Middle frontal gyrus (tissue), 1 donor: ENCODE data around the gene TULP4.
A peak's percentile ranks its signal among the peaks of the same experiment; 100 is the strongest.

ENCODE experiments used
- DNase-seq: peaks from one replicate; pipeline ENCODE4 v3.0.0-alpha.2; 2015; ENCODE audit warnings: low spot score; ENCODE audit errors: extremely low spot score

The TULP4 gene, protein sequence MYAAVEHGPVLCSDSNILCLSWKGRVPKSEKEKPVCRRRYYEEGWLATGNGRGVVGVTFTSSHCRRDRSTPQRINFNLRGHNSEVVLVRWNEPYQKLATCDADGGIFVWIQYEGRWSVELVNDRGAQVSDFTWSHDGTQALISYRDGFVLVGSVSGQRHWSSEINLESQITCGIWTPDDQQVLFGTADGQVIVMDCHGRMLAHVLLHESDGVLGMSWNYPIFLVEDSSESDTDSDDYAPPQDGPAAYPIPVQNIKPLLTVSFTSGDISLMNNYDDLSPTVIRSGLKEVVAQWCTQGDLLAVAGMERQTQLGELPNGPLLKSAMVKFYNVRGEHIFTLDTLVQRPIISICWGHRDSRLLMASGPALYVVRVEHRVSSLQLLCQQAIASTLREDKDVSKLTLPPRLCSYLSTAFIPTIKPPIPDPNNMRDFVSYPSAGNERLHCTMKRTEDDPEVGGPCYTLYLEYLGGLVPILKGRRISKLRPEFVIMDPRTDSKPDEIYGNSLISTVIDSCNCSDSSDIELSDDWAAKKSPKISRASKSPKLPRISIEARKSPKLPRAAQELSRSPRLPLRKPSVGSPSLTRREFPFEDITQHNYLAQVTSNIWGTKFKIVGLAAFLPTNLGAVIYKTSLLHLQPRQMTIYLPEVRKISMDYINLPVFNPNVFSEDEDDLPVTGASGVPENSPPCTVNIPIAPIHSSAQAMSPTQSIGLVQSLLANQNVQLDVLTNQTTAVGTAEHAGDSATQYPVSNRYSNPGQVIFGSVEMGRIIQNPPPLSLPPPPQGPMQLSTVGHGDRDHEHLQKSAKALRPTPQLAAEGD (N-terminal part only)

DNA sequence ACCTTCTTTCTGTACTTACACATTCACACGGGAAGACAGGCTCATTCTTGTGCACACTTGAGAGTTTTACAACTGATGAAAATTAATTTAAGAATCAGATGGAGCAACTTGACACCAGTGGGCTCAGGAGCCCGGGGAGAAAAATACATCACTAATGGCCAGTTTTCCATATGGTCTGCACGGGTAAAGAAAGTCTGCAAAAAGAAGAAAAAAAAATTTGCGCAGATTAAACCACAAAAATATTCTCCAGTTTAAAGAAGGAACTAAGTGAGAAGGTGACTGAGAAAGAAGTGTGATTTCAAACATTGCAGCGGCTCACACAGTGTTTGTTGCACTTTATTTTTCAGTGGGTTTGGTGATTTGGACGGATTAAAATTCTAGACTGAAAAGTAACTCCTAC, at the start of gene TULP4:
TSS of gene TULP4 (plus strand) at position 301 of the 400 bp plus-strand sequence. CDS start 1,552 bp downstream, outside the sequence.
- no peak for DNase-seq

DNA sequence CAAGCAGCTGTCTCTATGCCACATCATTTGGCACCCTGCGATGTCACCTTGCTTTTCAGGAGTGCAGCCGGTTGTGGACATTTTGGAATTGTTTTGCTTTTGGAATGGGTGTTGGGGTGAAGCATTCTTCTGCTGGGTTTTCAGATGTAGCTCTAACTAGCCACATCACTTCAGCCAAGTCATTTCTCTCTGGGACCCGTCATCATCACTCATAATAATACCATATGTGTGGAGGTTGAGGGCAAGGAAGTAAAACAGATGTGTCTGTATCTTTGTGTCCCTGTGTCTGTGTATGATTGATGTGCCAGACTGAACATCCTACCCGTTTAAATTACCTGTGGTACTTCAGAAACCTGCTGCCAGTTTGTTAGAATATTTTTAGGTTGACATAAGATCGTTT, 49.5 kb upstream of the TULP4 start:
- DNase-seq, result no peak

DNA sequence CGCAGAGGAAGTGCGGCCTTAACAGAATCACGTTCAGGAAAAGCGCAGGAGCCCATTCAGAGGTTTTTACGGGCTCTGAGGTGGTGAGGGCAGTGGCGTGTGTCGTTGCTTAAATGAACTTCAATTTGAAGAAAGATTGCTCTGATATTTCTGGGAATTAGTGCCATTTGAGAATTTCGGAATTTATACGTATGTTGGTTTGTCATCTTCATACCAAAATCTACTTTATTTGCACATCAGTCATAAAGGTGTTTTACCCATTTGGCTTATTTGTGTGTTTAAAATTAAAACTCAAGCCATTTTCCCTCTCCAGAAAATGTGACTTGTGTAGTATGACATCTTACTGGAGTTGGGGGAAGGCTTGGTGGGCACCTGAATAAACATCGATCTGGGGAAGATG, 48.1 kb upstream of the TULP4 start:
- no peak for DNase-seq

DNA sequence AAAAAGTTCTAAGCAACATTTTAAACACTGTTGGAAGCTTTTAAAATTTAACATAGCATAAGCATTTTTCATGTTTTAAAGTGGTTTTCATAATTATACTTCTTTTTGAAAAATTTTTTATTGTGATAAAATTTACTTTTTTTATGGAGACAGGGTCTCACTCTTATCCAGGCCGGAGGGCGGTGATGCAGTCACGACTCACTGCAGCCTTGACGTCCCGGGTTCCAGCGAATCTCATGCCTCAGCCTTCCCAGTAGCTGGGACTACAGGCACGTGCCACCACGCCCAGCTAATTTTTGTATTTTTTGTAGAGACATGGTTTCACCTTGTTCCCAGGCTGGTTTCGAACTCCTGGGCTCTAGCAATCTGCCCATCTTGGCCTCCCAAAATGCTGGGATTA, 46.1 kb upstream of the TULP4 start:
- no peak for DNase-seq

DNA sequence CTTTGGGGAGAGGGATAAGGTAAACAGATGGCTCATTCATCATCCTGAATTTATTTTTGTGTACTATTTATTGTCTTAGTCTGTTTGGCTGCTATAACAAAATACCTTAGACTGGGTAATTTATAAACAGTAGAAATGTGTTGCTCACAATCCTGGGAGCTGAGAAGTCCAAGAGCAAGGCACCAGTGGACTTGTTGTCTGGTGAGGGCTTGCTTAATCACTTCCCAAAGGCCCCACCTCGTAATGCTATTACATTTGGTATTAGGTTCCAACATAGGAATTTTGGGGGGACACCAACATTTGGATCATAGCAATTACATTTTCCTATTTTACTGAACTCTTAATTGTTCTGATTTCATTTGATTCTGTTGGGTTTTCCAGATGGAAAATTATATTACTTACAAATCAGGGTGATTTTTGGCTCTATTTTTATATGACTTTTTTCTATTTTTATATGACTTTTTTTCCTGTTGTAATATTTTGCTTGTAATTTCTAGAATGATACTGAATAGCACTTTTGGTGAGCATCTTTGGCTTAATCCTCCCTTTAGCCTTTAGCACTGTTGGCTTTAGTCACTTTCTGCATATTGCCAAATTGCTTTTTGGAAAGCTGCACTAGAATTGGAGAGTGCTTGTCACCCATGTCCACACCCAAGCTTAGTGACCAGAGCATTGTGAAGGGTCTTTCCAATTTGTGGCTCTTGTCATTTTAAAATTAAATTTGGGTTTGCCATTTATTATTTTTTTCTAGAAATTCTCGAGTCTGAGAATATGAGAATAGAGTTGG, 43.7 kb upstream of the TULP4 start:
- DNase-seq, result no peak

DNA sequence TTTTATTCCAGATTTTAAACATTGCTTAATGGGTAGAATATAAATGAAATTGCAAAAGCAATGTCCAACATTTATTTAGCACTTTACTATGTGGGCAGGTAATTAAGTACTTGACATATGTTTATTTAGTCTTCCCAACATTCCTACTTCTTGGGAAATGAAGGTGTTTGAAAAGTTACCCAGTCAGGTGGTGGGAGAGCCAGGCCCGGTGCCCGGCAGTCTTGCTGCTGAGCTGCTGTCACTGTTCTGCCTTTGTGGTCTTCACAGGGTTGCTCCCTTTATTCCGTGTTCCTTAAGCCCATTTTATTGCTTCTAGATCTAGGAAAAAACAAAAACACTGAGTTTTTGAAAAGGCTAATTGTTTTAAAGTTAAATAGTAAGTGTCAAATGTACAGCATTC, 42.6 kb upstream of the TULP4 start:
- DNase-seq, result no peak

DNA sequence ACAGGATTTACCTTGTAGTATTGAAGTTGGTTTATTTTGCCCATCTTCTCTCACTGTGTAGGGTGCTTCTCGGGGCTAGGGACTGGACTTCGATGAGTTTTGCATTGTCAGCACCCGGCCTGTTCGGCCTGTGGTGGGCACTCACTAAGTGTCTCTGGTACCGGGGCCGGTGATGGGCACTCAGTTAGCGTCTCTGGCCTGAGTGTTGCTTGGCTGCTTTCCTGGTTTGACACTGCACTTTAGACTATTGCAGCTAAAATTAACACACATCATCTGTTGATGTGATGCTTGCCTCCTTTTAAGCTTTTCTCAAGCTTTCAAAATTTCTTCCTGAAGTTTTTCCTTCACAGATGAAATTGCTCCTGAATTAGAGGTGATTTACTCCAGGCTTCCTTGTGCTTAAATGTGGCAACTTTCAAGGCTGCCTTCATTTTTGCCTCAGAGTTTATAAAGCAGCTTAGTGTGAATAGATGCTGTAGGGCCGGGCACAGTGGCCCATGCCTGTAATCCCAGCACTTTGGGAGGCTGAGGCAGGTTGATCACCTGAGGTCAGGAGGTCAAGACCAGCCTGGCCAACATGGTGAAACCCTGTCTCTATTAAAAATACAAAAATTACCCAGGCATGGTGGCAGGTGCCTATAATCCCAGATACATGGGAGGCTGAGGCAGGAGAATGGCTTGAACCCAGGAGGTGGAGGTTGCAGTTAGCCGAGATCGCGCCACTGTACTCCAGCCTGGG, 41.7 kb upstream of the TULP4 start:
- DNase-seq, result no peak

DNA sequence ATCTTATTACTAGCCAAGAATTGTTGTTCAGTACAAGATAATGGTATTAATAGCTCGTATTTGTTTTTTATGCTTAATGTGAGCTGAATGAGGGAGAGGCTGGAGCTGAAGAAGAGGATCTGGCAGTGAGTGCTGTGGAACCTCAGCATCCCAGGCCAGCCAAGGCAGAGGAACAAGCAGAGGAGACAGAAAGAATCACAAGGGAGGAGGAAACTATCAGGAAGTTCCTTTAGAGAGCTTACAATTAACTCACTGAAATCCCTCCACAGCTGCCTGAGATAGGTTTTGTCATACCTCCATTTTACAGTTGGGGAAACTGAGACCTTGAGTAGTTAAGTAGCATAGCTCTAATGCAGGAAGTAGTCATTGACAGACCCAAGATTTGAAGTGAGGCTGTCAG, 39.9 kb upstream of the TULP4 start:
- DNase-seq, result no peak

DNA sequence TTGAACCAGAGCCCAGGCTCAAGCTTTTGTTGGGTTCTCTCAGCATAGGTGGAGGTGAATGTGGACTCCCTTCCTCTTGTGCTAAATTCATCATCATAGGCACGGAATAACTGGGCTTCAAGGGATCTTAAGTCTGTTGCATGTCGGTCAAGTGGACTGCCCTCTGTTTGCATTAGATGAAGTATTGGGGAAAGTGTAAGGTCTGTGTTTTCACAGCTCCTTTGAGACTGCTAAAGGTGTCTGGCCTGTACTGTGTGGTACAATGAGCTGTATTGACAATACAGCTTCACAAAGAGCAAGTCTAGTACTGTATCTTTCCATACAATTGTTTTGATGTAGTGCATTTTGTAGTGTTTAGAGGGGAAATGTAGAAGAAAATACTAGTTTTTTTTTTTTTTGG, 34.3 kb upstream of the TULP4 start:
- DNase-seq, result no peak

DNA sequence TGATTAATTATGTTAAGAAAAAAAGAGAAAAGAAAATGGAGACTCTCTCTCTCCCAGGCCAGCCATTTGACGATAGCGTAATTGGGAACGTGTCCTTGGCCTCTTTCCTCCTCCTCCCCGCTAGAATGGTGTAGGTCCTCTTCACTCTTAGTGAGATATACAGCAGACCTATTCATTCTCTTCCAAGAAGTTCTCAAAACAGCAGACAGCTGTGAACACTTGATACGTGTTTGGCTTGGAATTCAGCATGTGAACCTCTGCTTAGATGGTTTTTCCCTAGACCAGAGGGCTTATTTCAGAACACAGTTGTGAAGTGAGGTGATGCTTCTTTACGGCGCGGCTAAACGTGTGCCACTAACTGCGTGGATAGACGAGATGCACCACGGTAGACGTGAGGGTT, 32.6 kb upstream of the TULP4 start:
- DNase-seq, result no peak

DNA sequence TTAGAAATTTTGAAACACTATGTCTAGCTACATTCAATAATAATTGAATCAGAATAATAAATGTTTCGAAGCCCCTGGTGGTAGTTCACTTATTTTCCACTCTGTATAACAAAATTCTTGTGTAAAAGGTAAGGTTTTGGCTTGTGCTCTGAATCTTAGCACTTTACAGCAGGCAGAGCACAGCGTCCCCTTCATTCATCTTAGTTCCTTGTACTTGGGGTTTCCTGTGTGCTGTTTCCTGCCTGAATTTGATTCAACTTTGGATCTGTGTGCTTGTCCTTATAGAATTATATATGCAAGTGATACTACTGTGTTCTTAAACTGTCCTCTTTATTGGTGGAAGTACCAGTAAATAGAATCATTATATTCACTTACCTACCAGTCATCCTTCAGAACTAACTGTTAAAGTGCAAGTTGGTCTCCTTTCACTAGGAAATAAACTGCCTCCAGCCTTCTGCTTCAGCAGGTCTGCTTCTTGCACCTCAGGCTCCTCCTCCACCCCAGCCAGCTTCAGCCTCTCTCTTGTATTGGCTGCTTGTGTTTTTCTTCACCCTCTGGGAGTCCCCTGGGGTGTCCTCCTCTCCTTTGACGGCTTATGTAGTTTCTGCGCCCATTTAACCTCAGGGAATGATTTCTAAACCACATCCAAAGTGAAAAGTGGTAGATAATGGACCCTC, 28.8 kb upstream of the TULP4 start:
- no peak for DNase-seq

DNA sequence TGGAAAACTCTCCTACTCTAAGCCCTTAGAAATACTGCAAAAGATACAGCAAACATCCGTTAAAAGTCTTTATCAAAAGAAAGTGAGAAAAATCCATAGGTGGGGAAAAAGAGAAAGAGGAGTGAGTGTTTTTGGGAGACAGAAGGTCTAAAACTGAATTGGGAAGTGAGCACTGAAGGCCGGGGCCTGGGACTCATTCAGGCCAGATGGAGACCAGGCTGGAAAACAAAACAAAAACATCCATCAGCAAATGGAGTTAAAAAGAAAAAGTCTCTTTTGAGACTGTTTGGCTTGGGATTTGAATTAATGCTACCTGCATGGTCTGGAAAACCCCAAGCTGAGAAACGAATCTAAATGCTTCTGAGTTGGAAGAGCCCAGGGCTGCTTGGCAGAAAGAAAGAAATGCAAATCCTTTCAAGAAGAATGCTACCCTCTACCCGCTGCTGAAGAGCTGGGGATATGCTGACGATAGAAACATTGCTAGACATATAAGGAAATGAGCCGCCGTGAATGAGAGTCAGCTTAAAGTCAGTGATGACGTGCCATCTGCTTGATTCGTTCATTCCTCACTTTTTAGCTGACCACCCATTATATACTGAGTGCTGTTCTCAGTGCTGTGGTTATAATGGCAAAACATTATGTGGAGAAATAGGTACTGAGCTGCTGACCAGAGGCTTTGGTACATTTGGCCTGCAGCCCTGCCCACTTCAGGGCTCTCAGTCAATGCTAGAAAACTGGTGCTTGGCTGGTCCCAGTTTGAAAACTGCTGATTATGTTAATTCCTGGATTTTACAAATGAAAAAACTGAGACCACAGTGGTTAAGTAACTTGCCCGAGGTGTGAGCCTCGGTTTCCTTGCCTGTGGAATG, 28.0 kb upstream of the TULP4 start:
- DNase-seq, result peak; percentile 4

DNA sequence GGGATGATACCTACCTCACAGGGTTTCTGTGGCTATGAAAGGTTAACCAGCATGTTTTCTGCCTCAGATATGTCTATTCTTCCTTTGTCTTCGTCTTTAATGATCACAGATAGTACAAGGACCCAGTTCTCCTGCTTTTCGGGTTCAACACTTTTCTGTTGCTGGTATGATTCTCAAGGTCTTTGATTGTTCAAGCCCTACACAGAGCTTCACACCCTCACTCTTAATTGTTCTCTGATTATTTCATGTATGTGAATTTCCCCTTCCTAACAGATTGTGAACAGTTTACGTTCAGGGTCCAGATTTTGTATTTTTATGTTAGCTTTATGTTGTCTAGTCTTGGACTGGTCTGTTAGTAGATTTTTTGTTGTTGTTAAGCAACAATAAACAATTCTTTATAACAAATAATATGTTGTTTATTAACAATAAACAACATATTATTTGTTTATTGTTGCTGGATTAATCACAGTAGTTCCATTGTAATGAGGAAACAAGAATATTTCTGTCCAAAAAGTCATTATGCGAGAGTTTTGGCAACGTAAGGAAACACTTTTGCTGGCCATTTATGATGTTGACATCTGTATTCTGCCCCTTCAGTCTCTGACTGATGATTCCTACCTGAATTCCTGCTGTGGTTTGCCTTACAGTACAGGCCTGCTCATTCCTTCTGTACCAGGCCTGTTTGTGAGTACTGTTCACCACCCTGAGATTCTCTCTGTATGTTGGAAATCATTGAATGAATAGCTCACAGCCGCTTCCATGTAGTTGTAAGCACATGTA, 27.2 kb upstream of the TULP4 start:
- DNase-seq, result peak; percentile 11

DNA sequence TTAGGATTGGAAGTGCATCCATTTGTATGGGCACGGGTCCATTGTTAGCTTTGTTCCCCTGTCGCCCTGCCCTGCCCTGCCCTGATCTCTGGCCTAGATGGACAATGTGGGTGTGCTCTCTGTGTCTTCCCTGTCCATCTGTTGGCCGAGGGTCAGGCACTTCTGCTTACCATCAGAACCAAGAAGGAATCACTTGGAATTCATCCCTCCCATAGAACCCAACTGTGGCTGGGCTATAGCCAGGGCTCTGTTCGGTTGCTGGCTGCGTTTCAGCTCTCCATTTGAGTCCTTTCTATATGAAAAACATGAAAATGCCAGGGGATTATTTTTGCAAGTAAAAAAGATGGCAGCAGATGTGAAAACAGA, 26.6 kb upstream of the TULP4 start:
- DNase-seq, result peak; percentile 24

DNA sequence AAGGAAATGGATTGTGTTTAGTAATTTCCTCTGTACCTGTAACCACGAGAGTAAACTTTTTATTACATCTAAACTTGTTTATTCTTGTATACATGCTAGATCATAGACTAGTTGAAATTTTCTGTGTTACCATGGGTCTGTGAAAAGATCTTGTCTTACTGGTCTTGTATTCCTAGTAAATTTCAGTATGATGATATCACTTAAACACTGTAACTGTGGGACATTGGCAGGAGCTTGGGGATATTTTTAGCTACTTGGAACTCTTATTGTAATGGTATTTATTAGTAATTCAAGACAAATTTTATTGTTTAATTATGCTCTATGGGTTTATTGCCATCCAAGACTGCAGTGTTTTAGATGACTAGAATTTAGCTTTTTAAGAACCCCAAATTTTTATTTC, 25.9 kb upstream of the TULP4 start:
- DNase-seq, result no peak

DNA sequence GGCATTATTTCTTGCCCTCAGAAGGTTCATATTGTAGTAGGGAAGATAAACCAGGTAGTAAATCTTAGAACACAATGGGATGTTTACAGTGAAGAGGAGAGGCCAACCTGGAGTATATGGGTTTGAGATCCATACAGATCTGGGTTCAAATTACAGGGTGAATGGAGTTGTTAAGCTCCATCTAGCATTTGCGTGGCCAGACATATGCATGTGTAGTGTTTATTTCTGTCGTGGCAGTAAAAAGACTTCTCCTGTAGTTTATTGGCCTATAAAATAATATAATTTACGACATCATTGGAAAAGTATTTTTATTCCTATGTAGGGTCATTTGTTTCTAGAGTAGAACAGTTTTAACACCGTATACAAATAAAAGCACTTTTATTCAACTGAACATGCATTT, 25.2 kb upstream of the TULP4 start:
- DNase-seq, result no peak

DNA sequence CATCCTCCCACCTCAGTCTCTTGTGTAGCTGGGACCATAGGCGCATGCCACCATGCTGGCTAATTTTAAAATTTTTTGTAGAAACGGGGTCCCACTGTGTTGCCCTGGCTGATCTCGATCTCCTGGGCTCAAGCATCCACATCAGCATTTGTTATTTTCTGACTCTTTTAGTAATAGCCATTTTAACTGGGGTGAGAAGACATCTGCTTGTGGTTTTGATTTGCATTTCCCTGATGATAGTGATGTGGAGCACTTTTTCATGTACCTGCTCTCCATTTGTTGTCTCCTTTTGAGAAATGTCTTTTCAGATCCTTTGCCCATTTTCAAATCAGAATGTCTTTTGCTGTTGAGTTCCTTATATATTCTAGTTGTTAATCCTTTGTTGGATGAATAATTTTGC, 22.2 kb upstream of the TULP4 start:
- no peak for DNase-seq

DNA sequence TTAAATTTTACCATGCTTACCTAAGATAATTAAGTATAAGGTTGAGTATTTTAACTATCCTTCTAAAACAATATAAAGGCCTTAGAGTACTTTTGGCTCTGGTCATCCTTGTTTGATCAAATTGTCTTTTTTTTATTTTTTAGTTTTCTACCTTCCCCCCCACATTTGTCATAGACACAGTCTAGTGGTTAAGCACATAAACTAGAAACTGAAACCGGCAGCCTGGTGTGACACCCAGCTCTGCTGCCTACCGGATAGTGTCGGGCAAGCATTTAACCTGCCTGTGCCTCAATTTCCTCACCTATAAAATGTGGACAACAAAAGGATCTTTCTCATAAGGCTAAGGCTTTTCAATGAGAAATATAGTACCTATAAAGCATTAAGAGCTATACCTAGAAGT, 21.6 kb upstream of the TULP4 start:
- no peak for DNase-seq

DNA sequence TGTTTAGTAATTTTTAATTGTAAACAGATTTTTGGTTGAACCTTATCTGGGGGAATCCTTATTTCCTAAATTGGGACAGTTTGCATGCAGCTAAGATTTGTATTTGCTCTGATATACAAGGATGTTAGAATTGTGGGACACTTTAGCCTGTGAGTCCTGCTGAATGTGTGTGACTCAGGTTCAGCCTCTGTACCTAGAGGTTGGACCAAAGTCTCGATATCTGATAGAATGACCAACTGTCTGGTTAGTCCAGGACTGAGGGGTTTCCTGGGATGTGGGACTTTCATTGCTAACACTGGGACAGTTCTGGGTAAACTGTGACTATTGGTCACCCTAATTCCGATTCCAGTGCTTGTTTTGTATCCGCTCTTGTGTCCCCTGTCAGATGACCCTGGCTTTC, 20.2 kb upstream of the TULP4 start:
- DNase-seq, result no peak
